Fibroblast of lung (primary cell): ENCODE results near the gene SLC35A4.

Source experiments
- CTCF ChIP-seq, 2 donors: IDR thresholded peaks in 1 of 2; conservative IDR thresholded peaks in 1 of 2; 1 replicate in 1 of 2; 2 replicates in 1 of 2; pipeline ENCODE4 v1.5.1; 2011 to 2012; ENCODE audit warnings: low read length in 2 of 2, control low read depth in 1 of 2, inconsistent platforms in 1 of 2, low read depth in 1 of 2, mild to moderate bottlenecking in 1 of 2
- EZH2 ChIP-seq: IDR thresholded peaks from 2 replicates; pipeline ENCODE4 v1.5.1; 2012; ENCODE audit warnings: low read length, control low read depth, mild to moderate bottlenecking; ENCODE audit errors: missing control alignments

- TF ChIP-seq CTCF (conservative IDR thresholded peaks at IDR 0.05 in 1 of 2, IDR thresholded peaks at IDR 0.05 in 1 of 2; ENCODE audit: low read depth in 1 of 2, low read length in 2 of 2) (no peak), EZH2 (no peak)
Observed at GRCh38 chr5:140609126-140609525, 44.5 kb downstream of the SLC35A4 start.
